GM12891 (cell line): ENCODE measurements around the gene RIMBP3B.
"Not testable (repeated sequence)": the region's sequence is repeated elsewhere in the genome, so short reads cannot be mapped to it uniquely, and the experiment has no call there.

Source experiments
- PAX5 ChIP-seq: IDR thresholded peaks from 2 replicates; pipeline ENCODE4 v1.6.1; 2011; ENCODE audit warnings: low read length, moderate library complexity, mild to moderate bottlenecking; ENCODE audit not compliant: insufficient read depth, severe bottlenecking
- POLR2A ChIP-seq: IDR thresholded peaks from 2 replicates; pipeline ENCODE4 v1.6.1; 2011; ENCODE audit warnings: low read depth, low read length, control low read depth
- POLR2AphosphoS5 ChIP-seq: IDR thresholded peaks from 2 replicates; pipeline ENCODE4 v1.6.1; 2011; ENCODE audit warnings: low read depth, low read length, control low read depth
- SPI1 ChIP-seq: IDR thresholded peaks from 2 replicates; pipeline ENCODE4 v1.6.1; 2011; ENCODE audit warnings: low read depth, low read length, control low read depth
- TAF1 ChIP-seq: IDR thresholded peaks from 2 replicates; pipeline ENCODE4 v1.6.1; 2011; ENCODE audit warnings: low read depth, low read length, control low read depth

DNA sequence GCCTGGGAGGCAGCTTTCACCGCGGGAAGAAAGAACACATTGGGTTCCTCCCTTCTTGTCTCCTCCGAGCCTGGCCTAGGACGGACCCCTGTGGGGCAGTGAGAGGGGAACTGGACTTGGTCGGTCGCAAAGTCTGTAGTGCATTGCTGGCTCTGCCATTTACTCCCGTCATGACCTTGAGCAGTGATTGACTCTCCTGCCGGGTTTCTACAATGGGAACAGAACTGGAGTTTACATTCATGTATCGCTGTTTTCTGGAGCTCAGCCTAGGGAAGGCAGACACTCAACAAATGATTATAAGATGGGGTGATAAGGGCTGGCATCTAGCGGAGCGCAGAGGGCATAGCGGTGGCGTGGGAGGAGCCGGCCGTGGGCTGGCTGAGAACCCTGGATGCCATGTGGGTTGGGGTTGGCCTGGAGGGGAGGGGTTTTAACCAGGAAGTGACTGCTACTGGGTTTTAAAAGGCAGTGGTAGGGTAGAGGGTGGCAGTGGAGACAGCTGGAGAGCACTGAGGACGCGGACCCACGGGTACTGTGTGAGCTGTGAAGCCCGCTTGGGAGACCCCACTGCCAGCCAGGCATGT lies 36.7 kb downstream of the RIMBP3B start:
- TF ChIP-seq POLR2AphosphoS5, POLR2A, TAF1, PAX5, SPI1: not testable (repeated sequence)
